Ishikawa (cell line): ENCODE measurements around the gene SMPD3.

Experiments used
- CREB1 ChIP-seq: IDR thresholded peaks from 2 replicates; pipeline ENCODE4 v1.6.1; 2012; ENCODE audit warnings: low read depth
- REST ChIP-seq: IDR thresholded peaks from 2 replicates; pipeline ENCODE4 v1.6.1; 2012; ENCODE audit warnings: low read depth, mild to moderate bottlenecking
- YY1 ChIP-seq: IDR thresholded peaks from 2 replicates; pipeline ENCODE4 v1.6.1; 2012; ENCODE audit warnings: low read depth
- TF ChIP-seq, protein P1 (sequence below): IDR thresholded peaks from 2 replicates; pipeline ENCODE4 v1.6.1; 2012

DNA sequence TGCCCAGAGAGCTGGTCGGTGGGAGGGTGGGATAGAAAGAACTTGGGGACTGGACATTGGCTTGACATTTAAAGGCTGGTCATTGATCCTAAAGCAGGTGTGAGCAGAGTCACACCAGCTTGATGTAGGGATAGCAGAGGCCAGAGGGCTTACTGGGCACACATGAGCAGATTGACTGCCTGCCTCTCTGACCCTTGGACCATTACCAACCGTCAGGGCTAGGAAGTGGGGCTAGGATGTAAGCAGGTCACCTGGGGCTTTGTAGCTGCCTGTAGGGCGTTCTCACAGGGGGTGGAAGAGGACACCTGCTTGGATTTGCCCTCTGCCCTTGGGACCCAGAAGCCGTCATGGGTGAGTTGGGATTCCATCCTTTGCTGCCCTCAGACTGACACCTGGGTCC, 11.1 kb upstream of the SMPD3 start:
- TF ChIP-seq, protein P1, sequence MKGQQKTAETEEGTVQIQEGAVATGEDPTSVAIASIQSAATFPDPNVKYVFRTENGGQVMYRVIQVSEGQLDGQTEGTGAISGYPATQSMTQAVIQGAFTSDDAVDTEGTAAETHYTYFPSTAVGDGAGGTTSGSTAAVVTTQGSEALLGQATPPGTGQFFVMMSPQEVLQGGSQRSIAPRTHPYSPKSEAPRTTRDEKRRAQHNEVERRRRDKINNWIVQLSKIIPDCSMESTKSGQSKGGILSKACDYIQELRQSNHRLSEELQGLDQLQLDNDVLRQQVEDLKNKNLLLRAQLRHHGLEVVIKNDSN, result no peak
- TF ChIP-seq CREB1 (no peak), REST (no peak), YY1 (no peak)
